OCI-LY7 (cell line): ENCODE measurements around the gene PXMP4.

Experiments used
- CTCF ChIP-seq: fragments of 200-600 bp; sonication (generic); conservative IDR thresholded peaks from 2 replicates; pipeline ENCODE4 v1.5.1; 2014; ENCODE audit warnings: mild to moderate bottlenecking, antibody characterized with exemption, low read length, moderate library complexity, mixed read lengths
- EZH2phosphoT487 ChIP-seq: fragments of 200-600 bp; sonication (generic); IDR thresholded peaks from 2 replicates; pipeline ENCODE4 v1.6.1; 2018; ENCODE audit warnings: low read depth, borderline replicate concordance, mild to moderate bottlenecking, mixed run types, antibody characterized with exemption, low read length, moderate library complexity, mixed read lengths

- TF ChIP-seq CTCF (no peak), EZH2phosphoT487 (no peak)
Observed at GRCh38 chr20:33696448-33696847, 23.7 kb downstream of the PXMP4 start.
